ENCODE measurements around the gene OR14I1.

OR14I1 gene

DNA sequence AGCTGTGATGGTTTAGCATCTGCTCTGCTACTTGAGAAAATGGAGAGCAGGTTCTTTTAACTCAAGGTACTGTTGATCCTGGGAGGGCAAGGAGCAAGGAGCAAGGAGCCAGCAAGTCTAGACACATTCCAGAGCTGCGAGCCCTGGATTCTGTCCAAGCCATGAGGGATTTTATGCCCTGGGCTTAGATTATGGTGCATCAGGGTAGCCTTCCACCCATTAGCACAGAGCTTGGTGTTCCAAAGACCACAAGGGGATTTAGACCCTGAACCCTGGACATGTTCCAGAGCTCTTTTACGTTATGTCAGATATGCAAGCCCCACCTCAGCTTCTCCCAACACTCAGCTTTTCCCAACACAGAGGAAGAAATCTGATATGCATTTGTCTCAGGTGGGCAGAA is 2.0 kb upstream of the OR14I1 start:
- no peak overlapping the region for H3K4me3 ChIP-seq (ENCODE audit: low read length)
- TF ChIP-seq, protein P1, sequence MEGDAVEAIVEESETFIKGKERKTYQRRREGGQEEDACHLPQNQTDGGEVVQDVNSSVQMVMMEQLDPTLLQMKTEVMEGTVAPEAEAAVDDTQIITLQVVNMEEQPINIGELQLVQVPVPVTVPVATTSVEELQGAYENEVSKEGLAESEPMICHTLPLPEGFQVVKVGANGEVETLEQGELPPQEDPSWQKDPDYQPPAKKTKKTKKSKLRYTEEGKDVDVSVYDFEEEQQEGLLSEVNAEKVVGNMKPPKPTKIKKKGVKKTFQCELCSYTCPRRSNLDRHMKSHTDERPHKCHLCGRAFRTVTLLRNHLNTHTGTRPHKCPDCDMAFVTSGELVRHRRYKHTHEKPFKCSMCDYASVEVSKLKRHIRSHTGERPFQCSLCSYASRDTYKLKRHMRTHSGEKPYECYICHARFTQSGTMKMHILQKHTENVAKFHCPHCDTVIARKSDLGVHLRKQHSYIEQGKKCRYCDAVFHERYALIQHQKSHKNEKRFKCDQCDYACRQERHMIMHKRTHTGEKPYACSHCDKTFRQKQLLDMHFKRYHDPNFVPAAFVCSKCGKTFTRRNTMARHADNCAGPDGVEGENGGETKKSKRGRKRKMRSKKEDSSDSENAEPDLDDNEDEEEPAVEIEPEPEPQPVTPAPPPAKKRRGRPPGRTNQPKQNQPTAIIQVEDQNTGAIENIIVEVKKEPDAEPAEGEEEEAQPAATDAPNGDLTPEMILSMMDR (IDR thresholded peaks at IDR 0.05; ENCODE audit: insufficient read depth, low read depth, low read length, missing control alignments) = no peak
- no peak for DNase-seq (ENCODE audit: low read depth)

DNA sequence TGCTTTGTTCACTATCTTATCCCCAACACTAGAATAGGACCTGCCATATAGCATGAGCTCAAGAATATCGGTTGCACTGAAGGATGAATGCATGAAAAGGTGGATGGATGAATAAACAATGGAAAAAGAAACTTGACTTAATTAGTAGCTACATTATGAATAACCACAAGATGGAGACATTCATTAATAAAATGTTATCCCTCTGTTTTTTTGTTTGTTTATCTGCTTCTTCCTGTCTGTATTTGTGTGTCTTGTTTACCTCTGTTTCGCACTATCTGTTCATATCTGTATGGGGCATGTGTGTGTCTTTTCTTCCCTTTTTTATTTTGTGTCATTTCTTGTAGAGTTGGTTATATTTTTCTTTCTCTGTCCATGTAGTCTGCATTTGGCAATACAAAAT is 1.1 kb upstream of the OR14I1 start:
- TF ChIP-seq, protein P1 (IDR thresholded peaks at IDR 0.05; ENCODE audit: insufficient read depth, low read depth, low read length, missing control alignments) = no peak
- DNase-seq (ENCODE audit: low read depth) = no peak
- no peak overlapping the region for H3K4me3 ChIP-seq (ENCODE audit: low read length)

GRCh38 chr1:248699099-248699498 is 3.5 kb downstream of the OR14I1 start:
- no peak for DNase-seq (ENCODE audit: low read depth)
- TF ChIP-seq, protein P1 (IDR thresholded peaks at IDR 0.05; ENCODE audit: insufficient read depth, low read depth, low read length, missing control alignments) = no peak
- H3K4me3 ChIP-seq (ENCODE audit: low read length) = no peak overlapping the region

DNA sequence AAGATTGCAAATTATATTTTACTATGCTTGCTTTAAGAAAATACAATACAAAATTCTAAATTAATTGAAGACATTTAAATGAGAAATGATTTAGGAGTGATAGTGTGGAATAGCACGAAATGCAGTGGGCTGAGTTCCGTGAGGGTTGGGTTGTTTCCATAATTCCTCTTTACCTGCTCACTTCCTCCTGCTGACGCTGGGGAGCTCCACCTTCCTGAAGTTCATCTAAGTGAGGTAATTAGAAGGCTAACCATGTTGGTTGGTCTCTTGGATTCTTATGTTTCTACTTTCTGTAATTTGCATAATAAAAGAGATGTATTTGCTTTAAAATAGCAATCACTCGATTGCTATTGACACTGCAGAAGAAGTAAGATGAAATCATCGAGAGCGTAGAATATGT is 4.7 kb downstream of the OR14I1 start:
- H3K4me3 ChIP-seq (ENCODE audit: low read length) = no peak overlapping the region
- no peak for DNase-seq (ENCODE audit: low read depth)
- TF ChIP-seq, protein P1 (IDR thresholded peaks at IDR 0.05; ENCODE audit: insufficient read depth, low read depth, low read length, missing control alignments) = no peak

DNA sequence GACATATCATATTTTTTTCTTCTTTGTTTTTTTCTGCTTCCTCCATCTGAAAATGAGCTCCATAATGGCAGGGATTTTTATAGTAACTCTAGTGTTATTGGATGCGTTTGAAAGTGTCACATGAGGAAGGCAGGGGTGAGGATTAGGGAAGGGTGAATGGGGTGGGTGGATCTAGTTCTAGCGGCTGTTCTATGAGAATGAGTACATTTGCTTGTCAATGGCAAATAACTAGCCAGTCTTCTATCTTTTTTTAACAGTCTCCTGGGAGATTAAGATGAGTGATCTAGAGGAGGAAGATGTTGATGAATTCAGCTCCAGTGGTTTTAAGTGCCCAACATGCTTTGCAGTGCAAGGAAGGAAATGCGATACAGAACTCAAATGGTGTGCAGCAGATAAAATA is 5.8 kb downstream of the OR14I1 start:
- TF ChIP-seq, protein P1 (IDR thresholded peaks at IDR 0.05; ENCODE audit: insufficient read depth, low read depth, low read length, missing control alignments) = no peak
- DNase-seq (ENCODE audit: low read depth) = no peak
- no peak overlapping the region for H3K4me3 ChIP-seq (ENCODE audit: low read length)

DNA sequence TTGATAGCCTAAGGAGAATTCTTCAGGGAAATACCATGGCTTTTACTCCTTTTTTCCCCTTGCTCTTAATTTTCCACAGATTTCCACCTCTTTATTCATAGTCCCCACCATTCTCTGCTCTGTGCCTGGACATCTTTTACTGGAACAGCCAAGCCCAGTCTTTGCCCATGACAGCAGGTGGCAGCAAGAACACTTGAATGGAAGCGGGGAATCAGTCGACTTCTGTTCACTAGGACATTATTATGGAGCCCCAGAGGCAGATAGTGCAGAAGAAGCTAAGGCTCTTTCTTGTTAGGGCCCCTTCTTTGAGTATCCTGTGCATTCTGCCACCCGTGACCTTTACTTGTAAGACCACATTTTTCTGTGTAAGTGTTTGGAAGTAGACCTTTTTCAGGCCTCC is 6.3 kb downstream of the OR14I1 start:
- DNase-seq (ENCODE audit: low read depth) = peak; percentile 9
- TF ChIP-seq, protein P1 (IDR thresholded peaks at IDR 0.05; ENCODE audit: insufficient read depth, low read depth, low read length, missing control alignments) = no peak
- H3K4me3 ChIP-seq (ENCODE audit: low read length) = no peak overlapping the region

- TF ChIP-seq, protein P1 (IDR thresholded peaks at IDR 0.05; ENCODE audit: insufficient read depth, low read depth, low read length, missing control alignments) = no peak
- peak; percentile 2 for DNase-seq (ENCODE audit: low read depth)
- H3K4me3 ChIP-seq (ENCODE audit: low read length) = no peak overlapping the region
Measured at GRCh38 chr1:248695451-248696132, 7.0 kb downstream of the OR14I1 start.

Data from epithelial cell of esophagus (primary cell).